DOHH2 (cell line): ENCODE results near the gene LEFTY2.

ENCODE experiments used
- H3F3A ChIP-seq: fragments of 200-600 bp; sonication (generic), shearing (Covaris generic); 2 replicates; pipeline ENCODE4 v1.6.0; 2016; ENCODE audit warnings: antibody characterized with exemption, mild to moderate bottlenecking; ENCODE audit not compliant: control insufficient read depth, insufficient read depth
- H3K27ac ChIP-seq: fragments of 200-600 bp; sonication (generic); 2 replicates; pipeline ENCODE4 v1.5.1; 2014; ENCODE audit warnings: low read depth, mild to moderate bottlenecking, low read length, moderate library complexity
- H3K27me3 ChIP-seq: fragments of 200-600 bp; sonication (generic); 2 replicates; pipeline ENCODE4 v1.6.1; 2014; ENCODE audit warnings: mild to moderate bottlenecking, low read length, mixed read lengths; ENCODE audit not compliant: control insufficient read depth
- H3K36me3 ChIP-seq: fragments of 200-600 bp; sonication (generic); 2 replicates; pipeline ENCODE4 v1.6.1; 2014; ENCODE audit warnings: mild to moderate bottlenecking, low read length, moderate library complexity, mixed read lengths; ENCODE audit not compliant: control insufficient read depth
- H3K4me1 ChIP-seq: fragments of 200-600 bp; sonication (generic); 2 replicates; pipeline ENCODE4 v1.6.1; 2014; ENCODE audit warnings: mild to moderate bottlenecking, low read length, mixed read lengths; ENCODE audit not compliant: control insufficient read depth
- H3K4me2 ChIP-seq: fragments of 200-600 bp; sonication (generic); 2 replicates; pipeline ENCODE4 v1.6.0; 2014; ENCODE audit warnings: mild to moderate bottlenecking, low read length, moderate library complexity
- H3K4me3 ChIP-seq: fragments of 200-600 bp; sonication (generic); 2 replicates; pipeline ENCODE4 v1.5.1; 2014; ENCODE audit warnings: mild to moderate bottlenecking, low read length, mixed read lengths
- H3K79me2 ChIP-seq: fragments of 200-600 bp; sonication (generic); 2 replicates; pipeline ENCODE4 v1.6.1; 2014; ENCODE audit warnings: mild to moderate bottlenecking, low read length, mixed read lengths; ENCODE audit not compliant: control insufficient read depth
- H3K9me2 ChIP-seq: fragments of 200-600 bp; sonication (generic); replicated peaks from 2 replicates; pipeline ENCODE4 v1.6.1; 2014; ENCODE audit warnings: mild to moderate bottlenecking, low read length, mixed read lengths; ENCODE audit not compliant: control insufficient read depth
- H3K9me3 ChIP-seq: fragments of 200-600 bp; sonication (generic); 2 replicates; pipeline ENCODE4 v1.6.1; 2014; ENCODE audit warnings: antibody characterized with exemption, low read length, mixed read lengths; ENCODE audit not compliant: control insufficient read depth, insufficient read depth
- H4K20me1 ChIP-seq: fragments of 200-600 bp; sonication (generic); 2 replicates; pipeline ENCODE4 v1.6.0; 2014; ENCODE audit warnings: low read depth, mild to moderate bottlenecking, antibody characterized with exemption, low read length, moderate library complexity; ENCODE audit not compliant: control insufficient read depth, insufficient read depth
- EZH2phosphoT487 ChIP-seq: fragments of 200-600 bp; sonication (generic); IDR thresholded peaks from 2 replicates; pipeline ENCODE4 v1.6.1; 2017; ENCODE audit warnings: borderline replicate concordance, mild to moderate bottlenecking, antibody characterized with exemption, low read length, moderate library complexity, mixed read lengths
- TF ChIP-seq, protein P1 (sequence below): fragments of 200-600 bp; sonication (generic); IDR thresholded peaks from one replicate; pipeline ENCODE4 v1.5.1; 2014; ENCODE audit warnings: antibody characterized with exemption, mild to moderate bottlenecking, low read depth, low read length; ENCODE audit not compliant: poor library complexity, severe bottlenecking

The LEFTY2 gene

DNA sequence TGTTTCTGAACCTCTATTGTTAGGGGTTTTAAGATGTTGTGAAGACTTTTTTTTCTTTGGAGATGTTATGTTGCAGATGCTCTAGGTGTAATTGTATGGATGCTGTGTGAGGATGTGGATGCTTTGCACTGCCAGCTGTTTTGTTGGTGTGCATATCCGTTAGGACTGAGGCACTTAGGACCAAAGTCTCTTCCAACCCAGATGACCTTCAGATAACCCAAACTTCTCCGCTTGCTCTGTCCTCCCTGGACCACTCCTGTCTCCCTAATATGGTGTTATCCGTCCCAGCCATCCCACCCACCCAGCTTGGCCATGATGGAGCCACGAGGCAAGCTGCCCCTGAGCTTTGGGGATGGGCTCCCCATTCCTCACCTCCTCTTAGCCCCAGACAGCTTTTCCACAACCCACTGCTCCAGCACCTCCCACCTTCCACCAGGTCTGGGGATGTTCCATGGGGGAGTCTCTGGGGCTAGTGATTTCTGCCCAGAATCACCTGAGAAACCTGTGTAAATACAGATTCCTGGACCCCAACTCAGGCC lies 5.1 kb upstream of the LEFTY2 start:
- H3K27ac ChIP-seq = no peak overlapping the region
- peaks cover 28% of the 10 kb centered on the region for H3K4me1 ChIP-seq
- H3K36me3 ChIP-seq = peaks cover 8% of the 10 kb centered on the region; the same call in 1 of the 2 replicates
- H3K4me3 ChIP-seq = no peak overlapping the region
- no peaks in the 10 kb centered on the region for H3K9me3 ChIP-seq
- H4K20me1 ChIP-seq = no peaks in the 10 kb centered on the region
- TF ChIP-seq, protein P1, sequence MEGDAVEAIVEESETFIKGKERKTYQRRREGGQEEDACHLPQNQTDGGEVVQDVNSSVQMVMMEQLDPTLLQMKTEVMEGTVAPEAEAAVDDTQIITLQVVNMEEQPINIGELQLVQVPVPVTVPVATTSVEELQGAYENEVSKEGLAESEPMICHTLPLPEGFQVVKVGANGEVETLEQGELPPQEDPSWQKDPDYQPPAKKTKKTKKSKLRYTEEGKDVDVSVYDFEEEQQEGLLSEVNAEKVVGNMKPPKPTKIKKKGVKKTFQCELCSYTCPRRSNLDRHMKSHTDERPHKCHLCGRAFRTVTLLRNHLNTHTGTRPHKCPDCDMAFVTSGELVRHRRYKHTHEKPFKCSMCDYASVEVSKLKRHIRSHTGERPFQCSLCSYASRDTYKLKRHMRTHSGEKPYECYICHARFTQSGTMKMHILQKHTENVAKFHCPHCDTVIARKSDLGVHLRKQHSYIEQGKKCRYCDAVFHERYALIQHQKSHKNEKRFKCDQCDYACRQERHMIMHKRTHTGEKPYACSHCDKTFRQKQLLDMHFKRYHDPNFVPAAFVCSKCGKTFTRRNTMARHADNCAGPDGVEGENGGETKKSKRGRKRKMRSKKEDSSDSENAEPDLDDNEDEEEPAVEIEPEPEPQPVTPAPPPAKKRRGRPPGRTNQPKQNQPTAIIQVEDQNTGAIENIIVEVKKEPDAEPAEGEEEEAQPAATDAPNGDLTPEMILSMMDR = no peak
- TF ChIP-seq EZH2phosphoT487 = no peak
- H3K79me2 ChIP-seq = no peaks in the 10 kb centered on the region
- no peaks in the 10 kb centered on the region for H3K9me2 ChIP-seq
- peaks cover 14% of the 10 kb centered on the region; the same call in 1 of the 2 replicates for H3K27me3 ChIP-seq
- H3K4me2 ChIP-seq = no peak overlapping the region
- no peaks in the 10 kb centered on the region for H3F3A ChIP-seq

DNA sequence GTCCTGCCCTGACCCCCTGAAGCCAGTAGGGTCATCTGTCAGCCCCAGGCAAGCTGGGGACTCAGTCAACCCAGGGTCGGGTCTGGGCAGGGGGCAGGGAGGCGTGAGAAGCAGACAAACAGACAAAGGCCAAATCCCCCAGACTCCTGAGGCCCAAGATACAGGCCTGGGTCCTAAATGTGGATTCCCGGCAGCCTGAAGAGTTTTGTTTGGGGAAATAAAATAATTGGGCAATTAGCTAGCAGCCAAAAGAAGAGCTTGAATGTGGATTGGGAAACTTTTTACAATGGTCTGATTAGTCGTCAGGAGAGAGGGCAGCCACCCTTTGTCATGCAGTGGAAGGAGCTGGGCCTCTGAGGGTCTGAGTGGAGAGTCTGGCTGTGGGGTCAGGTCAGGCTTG lies 4.5 kb upstream of the LEFTY2 start:
- no peaks in the 10 kb centered on the region for H4K20me1 ChIP-seq
- H3K27ac ChIP-seq = no peak overlapping the region
- peaks cover 8% of the 10 kb centered on the region; the same call in 1 of the 2 replicates for H3K36me3 ChIP-seq
- H3K9me3 ChIP-seq = no peaks in the 10 kb centered on the region
- H3K79me2 ChIP-seq = no peaks in the 10 kb centered on the region
- H3K4me3 ChIP-seq = no peak overlapping the region
- H3F3A ChIP-seq = no peaks in the 10 kb centered on the region
- no peaks in the 10 kb centered on the region for H3K9me2 ChIP-seq
- H3K4me1 ChIP-seq = peaks cover 28% of the 10 kb centered on the region
- H3K27me3 ChIP-seq = peaks cover 14% of the 10 kb centered on the region; the same call in 1 of the 2 replicates
- no peak overlapping the region for H3K4me2 ChIP-seq
- no peak for TF ChIP-seq EZH2phosphoT487
- TF ChIP-seq, protein P1 = no peak

DNA sequence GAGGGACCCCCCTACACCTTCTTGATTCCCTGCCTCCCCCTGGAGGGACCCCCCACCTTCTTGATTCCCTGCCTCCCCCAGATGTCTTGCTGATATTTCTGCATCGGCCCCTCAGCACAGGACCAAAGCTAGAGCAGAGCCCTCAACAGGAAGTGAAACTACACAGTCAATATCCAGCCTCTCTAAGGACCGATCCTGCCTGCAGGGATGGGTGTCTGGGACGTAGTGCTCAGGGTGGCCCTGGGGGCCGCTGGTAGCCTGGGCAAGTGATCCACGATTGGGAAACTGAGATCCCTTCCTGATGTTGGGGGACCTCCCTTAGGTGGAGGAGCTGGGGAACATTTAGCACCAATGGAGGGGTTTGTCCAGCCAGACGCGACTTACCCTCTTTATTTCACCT lies 3.9 kb upstream of the LEFTY2 start:
- Histone ChIP-seq H3K4me3 (no peak overlapping the region), H4K20me1 (no peaks in the 10 kb centered on the region), H3K9me3 (no peaks in the 10 kb centered on the region), H3K4me2 (0 out of 2 replicates have a peak overlapping the region, but pooled peaks have one; percentile 11), H3K4me1 (peaks cover 28% of the 10 kb centered on the region), H3K27me3 (peaks cover 14% of the 10 kb centered on the region; the same call in 1 of the 2 replicates), H3K79me2 (no peaks in the 10 kb centered on the region), H3K9me2 (no peaks in the 10 kb centered on the region), H3K27ac (no peak overlapping the region), H3K36me3 (peaks cover 8% of the 10 kb centered on the region; the same call in 1 of the 2 replicates), H3F3A (no peaks in the 10 kb centered on the region)
- no peak for TF ChIP-seq EZH2phosphoT487
- TF ChIP-seq, protein P1 = no peak
